MM.1S (cell line): ENCODE data around the gene MRGPRG.

Experiments
- DNase-seq: peaks from one replicate; pipeline ENCODE4 v3.0.0-alpha.2; 2015
- H2AFZ ChIP-seq: fragments of 300-600 bp; sonication (generic); 2 replicates; pipeline ENCODE4 v1.6.0; 2016; ENCODE audit warnings: antibody characterized with exemption, low read length
- H3F3A ChIP-seq: fragments of 300-600 bp; sonication (generic); 2 replicates; pipeline ENCODE4 v1.6.1; 2016; ENCODE audit warnings: mild to moderate bottlenecking, antibody characterized with exemption, low read length, moderate library complexity, mixed read lengths; ENCODE audit not compliant: insufficient read depth
- H3K27ac ChIP-seq: fragments of 300-600 bp; sonication (generic); 2 replicates; pipeline ENCODE4 v1.5.1; 2016; ENCODE audit warnings: mild to moderate bottlenecking, low read length
- H3K27me3 ChIP-seq: fragments of 300-600 bp; sonication (generic); replicated peaks from 2 replicates; pipeline ENCODE4 v1.6.0; 2016; ENCODE audit warnings: low read length; ENCODE audit not compliant: insufficient read depth
- H3K36me3 ChIP-seq: fragments of 300-600 bp; sonication (generic); replicated peaks from 2 replicates; pipeline ENCODE4 v1.6.1; 2016; ENCODE audit warnings: mild to moderate bottlenecking, low read length, mixed read lengths; ENCODE audit not compliant: insufficient read depth
- H3K4me1 ChIP-seq: fragments of 300-600 bp; sonication (generic); 2 replicates; pipeline ENCODE4 v1.6.1; 2016; ENCODE audit warnings: low read length, mixed read lengths
- H3K4me2 ChIP-seq: fragments of 300-600 bp; sonication (generic); 2 replicates; pipeline ENCODE4 v1.6.0; 2016; ENCODE audit warnings: low read depth, low read length
- H3K4me3 ChIP-seq: fragments of 300-600 bp; sonication (generic); 2 replicates; pipeline ENCODE4 v1.5.1; 2016; ENCODE audit warnings: low read length, mixed read lengths
- H3K79me2 ChIP-seq: fragments of 300-600 bp; sonication (generic); 2 replicates; pipeline ENCODE4 v1.6.1; 2016; ENCODE audit warnings: mixed run types, low read length, mixed read lengths
- H3K9ac ChIP-seq: fragments of 300-600 bp; sonication (generic); 2 replicates; pipeline ENCODE4 v1.6.1; 2016; ENCODE audit warnings: low read length, mixed read lengths
- H3K9me2 ChIP-seq: fragments of 300-600 bp; sonication (generic); replicated peaks from 2 replicates; pipeline ENCODE4 v1.6.1; 2016; ENCODE audit warnings: mild to moderate bottlenecking, low read length, mixed read lengths; ENCODE audit not compliant: insufficient read depth
- H3K9me3 ChIP-seq: fragments of 300-600 bp; sonication (generic); replicated peaks from 2 replicates; pipeline ENCODE4 v1.6.1; 2016; ENCODE audit warnings: mild to moderate bottlenecking, low read length, mixed read lengths; ENCODE audit not compliant: insufficient read depth
- H4K20me1 ChIP-seq: fragments of 300-600 bp; sonication (generic); 2 replicates; pipeline ENCODE4 v1.6.1; 2016; ENCODE audit warnings: mild to moderate bottlenecking, low read length, moderate library complexity, mixed read lengths; ENCODE audit not compliant: insufficient read depth
- CTCF ChIP-seq: fragments of 300-600 bp; sonication (generic); IDR thresholded peaks from 2 replicates; pipeline ENCODE4 v1.5.1; 2016; ENCODE audit warnings: antibody characterized with exemption, low read length, mixed read lengths
- EZH2 ChIP-seq: fragments of 300-600 bp; sonication (generic); optimal IDR thresholded peaks from 2 replicates; pipeline ENCODE3; 2017; ENCODE audit warnings: low read depth, mild to moderate bottlenecking, antibody characterized with exemption, low read length, mixed read lengths
- EZH2phosphoT487 ChIP-seq: fragments of 300-600 bp; sonication (generic); IDR thresholded peaks from 2 replicates; pipeline ENCODE4 v1.6.1; 2018; ENCODE audit warnings: antibody characterized with exemption, low read length

MRGPRG gene

GRCh38 chr11:3197878-3198528, 20.6 kb downstream of the MRGPRG start:
- Histone ChIP-seq H3F3A (no peaks in the 10 kb centered on the region), H3K9me3 (no peaks in the 10 kb centered on the region), H3K4me3 (no peak overlapping the region), H3K27me3 (peaks cover 82% of the 10 kb centered on the region), H3K4me2 (no peak overlapping the region), H3K9ac (no peak overlapping the region), H3K79me2 (no peaks in the 10 kb centered on the region), H4K20me1 (no peaks in the 10 kb centered on the region), H3K9me2 (no peaks in the 10 kb centered on the region), H2AFZ (no peak overlapping the region), H3K36me3 (no peaks in the 10 kb centered on the region), H3K4me1 (no peaks in the 10 kb centered on the region), H3K27ac (no peak overlapping the region)
- DNase-seq: no peak
- TF ChIP-seq EZH2phosphoT487 (no peak), CTCF (no peak), EZH2 (no peak)

GRCh38 chr11:3197044-3197695, 21.4 kb downstream of the MRGPRG start:
- H3K9me3 ChIP-seq: no peaks in the 10 kb centered on the region

GRCh38 chr11:3196161-3197043, 22.2 kb downstream of the MRGPRG start:
- no peaks in the 10 kb centered on the region for H3F3A ChIP-seq
- H2AFZ ChIP-seq: no peak overlapping the region
- no peak for DNase-seq
- H3K4me2 ChIP-seq: no peak overlapping the region
- no peaks in the 10 kb centered on the region for H4K20me1 ChIP-seq
- no peaks in the 10 kb centered on the region for H3K79me2 ChIP-seq
- TF ChIP-seq EZH2 (no peak), EZH2phosphoT487 (no peak), CTCF (no peak)
- no peaks in the 10 kb centered on the region for H3K36me3 ChIP-seq
- H3K9me3 ChIP-seq: no peaks in the 10 kb centered on the region
- H3K9me2 ChIP-seq: no peaks in the 10 kb centered on the region
- H3K27ac ChIP-seq: no peak overlapping the region
- no peak overlapping the region for H3K4me3 ChIP-seq
- no peak overlapping the region for H3K9ac ChIP-seq
- peaks cover 82% of the 10 kb centered on the region for H3K27me3 ChIP-seq
- no peaks in the 10 kb centered on the region for H3K4me1 ChIP-seq

More at GRCh38 chr11:3197044-3197695, 21.4 kb downstream of the MRGPRG start:
- peaks cover 82% of the 10 kb centered on the region for H3K27me3 ChIP-seq
- no peaks in the 10 kb centered on the region for H3K4me1 ChIP-seq
- no peak overlapping the region for H3K27ac ChIP-seq
- H3K9ac ChIP-seq: no peak overlapping the region
- no peak overlapping the region for H3K4me2 ChIP-seq
- no peak for DNase-seq
- H3K36me3 ChIP-seq: no peaks in the 10 kb centered on the region
- no peak overlapping the region for H3K4me3 ChIP-seq
- no peak for TF ChIP-seq CTCF
- TF ChIP-seq EZH2phosphoT487: no peak
- no peak for TF ChIP-seq EZH2
- no peaks in the 10 kb centered on the region for H3K9me2 ChIP-seq
- no peaks in the 10 kb centered on the region for H4K20me1 ChIP-seq
- H3K79me2 ChIP-seq: no peaks in the 10 kb centered on the region
- H2AFZ ChIP-seq: no peak overlapping the region
- H3F3A ChIP-seq: no peaks in the 10 kb centered on the region
